ENCODE measurements around the gene SPPL3.
"Not testable (repeated sequence)": the region's sequence is repeated elsewhere in the genome, so short reads cannot be mapped to it uniquely, and the experiment has no call there.

The SPPL3 gene

GRCh38 chr12:120920178-120920577 lies 16.0 kb upstream of the SPPL3 start:
- DNase-seq (ENCODE audit: low read depth in 2 of 2), result no peak

- DNase-seq (ENCODE audit: low read depth in 2 of 2), result no peak
Measured at GRCh38 chr12:120917748-120918147, 13.6 kb upstream of the SPPL3 start.

DNA sequence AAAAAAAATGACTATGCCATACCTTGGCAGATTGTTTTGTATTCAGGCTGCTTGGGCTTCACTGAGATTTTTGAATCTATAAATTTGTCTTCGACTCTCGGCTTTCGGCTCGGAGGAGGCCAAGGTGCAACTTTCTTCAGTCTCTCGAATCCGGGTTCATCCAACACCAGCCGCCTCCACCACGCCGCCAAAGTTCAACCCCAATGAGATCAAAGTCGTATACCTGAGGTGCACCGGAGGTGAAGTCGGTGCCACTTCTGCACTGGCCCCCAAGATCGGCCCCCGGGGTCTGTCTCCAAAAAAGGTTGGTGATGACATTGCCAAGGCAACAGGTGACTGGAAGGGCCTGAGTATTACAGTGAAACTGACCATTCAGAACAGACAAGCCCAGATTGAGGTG lies 12.4 kb upstream of the SPPL3 start:
- no peak for DNase-seq (ENCODE audit: low read depth in 2 of 2)

DNA sequence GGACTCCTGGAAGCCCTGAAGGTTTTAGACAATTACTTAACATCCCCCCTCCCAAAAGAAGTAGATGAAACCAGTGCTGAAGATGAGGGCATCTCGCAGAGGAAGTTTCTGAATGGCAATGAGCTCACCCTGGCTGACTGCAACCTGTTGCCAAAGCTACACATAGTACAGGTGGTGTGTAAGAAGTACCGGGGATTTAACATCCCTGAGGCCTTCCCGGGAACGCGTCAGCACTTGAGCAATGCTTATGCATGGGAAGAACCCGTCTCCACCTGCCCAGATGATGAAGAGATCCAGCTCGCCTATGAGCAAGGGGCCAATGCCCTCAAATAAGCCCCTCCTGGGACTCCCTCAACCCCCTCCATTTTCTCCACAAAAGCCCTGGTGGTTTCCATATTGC lies 10.6 kb upstream of the SPPL3 start:
- no peak for DNase-seq (ENCODE audit: low read depth in 2 of 2)

- no peak for DNase-seq (ENCODE audit: low read depth in 2 of 2)
Measured at GRCh38 chr12:120909633-120910298, 5.6 kb upstream of the SPPL3 start.

GRCh38 chr12:120905856-120906384 lies 1.8 kb upstream of the SPPL3 start:
- no peak for DNase-seq (ENCODE audit: low read depth in 2 of 2)

- DNase-seq (ENCODE audit: low read depth in 2 of 2), result peak; percentile 45 to 53
Measured at GRCh38 chr12:120903412-120904196, 554 bp downstream of the SPPL3 start.

GRCh38 chr12:120902846-120903411 lies 1.2 kb downstream of the SPPL3 start:
- no peak for DNase-seq (ENCODE audit: low read depth in 2 of 2)

DNA sequence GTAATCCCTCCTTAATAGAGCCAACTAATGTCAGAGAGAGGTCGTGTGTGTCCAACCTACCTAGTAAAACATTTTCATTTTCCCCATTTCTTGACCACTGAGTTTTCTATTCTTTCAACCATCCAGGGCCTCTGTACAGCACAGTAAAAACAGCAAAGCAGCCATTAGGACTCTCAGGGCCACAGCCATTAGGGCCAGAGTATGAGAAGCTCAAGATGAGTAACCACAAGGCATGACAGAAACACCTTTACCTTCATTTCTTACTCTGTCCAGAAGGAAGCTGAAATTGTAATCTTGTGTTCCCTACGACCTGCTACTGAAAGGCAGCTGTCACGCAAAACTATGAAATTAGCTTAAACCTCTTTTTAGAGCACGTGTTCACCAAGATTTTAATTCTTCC lies 2.3 kb downstream of the SPPL3 start:
- no peak for DNase-seq (ENCODE audit: low read depth in 2 of 2)

GRCh38 chr12:120901101-120901500 lies 3.1 kb downstream of the SPPL3 start:
- not testable (repeated sequence) for DNase-seq (ENCODE audit: low read depth in 2 of 2)

- DNase-seq (ENCODE audit: low read depth in 2 of 2), result no peak
Measured at GRCh38 chr12:120895532-120895931, 8.6 kb downstream of the SPPL3 start.

GRCh38 chr12:120892265-120892664 lies 11.9 kb downstream of the SPPL3 start:
- no peak for DNase-seq (ENCODE audit: low read depth in 2 of 2)

- no peak for DNase-seq (ENCODE audit: low read depth in 2 of 2)
Measured at GRCh38 chr12:120890963-120891362, 13.2 kb downstream of the SPPL3 start.

GRCh38 chr12:120887253-120888043 lies 16.7 kb downstream of the SPPL3 start:
- peak; percentile 12 to 13 for DNase-seq (ENCODE audit: low read depth in 2 of 2)

DNA sequence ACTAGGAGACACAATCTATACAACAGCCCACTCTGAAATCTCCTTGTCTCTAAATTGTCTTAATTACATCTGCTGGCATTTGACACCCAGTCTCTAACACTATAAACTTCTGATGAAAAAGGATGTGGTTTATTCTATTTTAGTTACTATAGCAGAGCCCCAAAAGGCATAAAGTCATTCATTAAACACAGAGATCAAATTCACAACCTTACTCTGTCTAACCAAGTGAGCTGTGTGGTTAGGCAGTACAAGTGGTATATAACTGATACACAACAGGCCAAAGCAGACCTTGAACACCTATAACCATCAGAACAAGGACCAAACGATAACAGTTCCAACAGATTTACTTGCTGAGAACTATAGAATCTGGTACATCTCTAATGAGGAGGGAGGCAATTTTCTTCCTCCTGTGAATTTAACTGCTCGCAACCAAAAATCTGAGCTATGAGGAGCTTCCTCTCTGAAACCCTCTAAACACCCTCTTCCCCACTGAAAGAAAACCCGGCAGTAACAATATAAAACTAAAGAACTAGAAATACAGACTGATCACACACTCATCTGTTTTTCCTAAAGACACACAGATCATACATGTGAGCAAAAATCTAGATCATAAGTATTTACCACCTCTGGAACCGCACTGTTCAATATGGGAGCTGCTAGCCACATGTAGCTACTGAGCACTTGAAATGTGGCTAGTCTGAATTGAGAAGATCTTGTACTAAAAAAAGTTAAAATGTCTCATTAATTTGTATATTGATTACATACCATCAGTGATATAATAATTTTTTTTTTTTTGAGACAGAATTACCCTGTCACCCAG lies 17.7 kb downstream of the SPPL3 start:
- no peak for DNase-seq (ENCODE audit: low read depth in 2 of 2)

GRCh38 chr12:120885521-120885920 lies 18.6 kb downstream of the SPPL3 start:
- no peak for DNase-seq (ENCODE audit: low read depth in 2 of 2)

DNA sequence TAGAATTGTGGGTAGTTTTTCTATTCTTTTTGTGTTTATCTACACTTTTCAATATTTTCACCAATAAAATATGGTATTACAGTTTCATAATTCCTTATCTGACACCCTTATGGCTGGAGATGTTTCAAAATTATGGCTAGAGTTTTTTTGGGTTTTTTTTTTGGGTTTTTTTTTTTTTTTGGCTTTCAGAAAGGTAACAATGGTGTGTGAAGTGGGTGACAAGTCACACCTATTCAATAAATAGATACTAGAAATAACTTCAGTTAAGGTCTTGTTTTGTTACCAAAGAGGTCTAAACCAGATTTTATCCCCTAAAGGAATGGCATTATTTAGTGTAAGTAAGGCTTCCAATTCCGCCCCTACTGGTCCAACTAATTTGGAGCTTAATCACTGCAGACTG lies 19.5 kb downstream of the SPPL3 start:
- no peak for DNase-seq (ENCODE audit: low read depth in 2 of 2)

DNA sequence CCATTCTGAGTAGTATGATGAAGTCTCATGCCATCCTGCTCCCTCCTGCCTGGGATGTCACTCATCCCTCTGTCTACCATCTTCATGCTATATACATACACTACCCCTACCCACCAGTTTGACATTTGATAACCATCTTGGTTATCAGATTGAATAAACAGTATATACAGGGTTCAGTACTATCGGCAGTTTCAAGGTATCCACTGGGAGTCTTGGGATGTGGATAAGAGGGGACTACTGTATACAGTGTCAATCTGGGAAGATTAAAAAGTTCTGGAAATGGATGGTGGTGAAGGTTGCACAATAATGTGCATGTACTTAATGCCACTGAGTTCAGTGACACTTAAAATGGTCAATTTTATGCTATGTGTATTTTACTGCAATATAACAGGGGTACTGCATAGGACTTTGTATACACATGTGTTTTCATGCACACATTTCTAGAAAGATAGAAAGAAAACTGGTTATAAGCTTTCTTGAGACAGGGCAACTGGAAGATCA lies 22.1 kb downstream of the SPPL3 start:
- DNase-seq (ENCODE audit: low read depth in 2 of 2), result no peak

GRCh38 chr12:120879718-120880300 lies 24.3 kb downstream of the SPPL3 start:
- DNase-seq (ENCODE audit: low read depth in 2 of 2), result no peak

DNA sequence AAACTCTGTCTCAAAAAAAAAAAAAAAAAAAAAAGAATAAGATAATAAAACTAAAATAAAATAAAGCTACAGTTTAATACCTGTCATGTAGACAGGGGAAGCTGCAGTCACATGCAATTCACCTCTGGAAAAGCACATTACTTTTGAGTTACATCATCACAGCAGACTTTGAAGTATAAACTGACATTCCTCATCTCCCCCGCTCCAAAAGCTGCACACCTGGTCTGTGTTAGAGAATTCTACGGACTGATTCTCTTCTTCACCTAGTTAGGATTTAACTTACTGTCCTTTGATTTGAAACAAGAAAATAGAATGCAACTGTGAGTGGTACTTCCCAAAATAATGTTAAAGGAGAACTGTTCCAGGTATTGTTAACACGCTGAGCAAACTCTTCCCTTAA lies 25.1 kb downstream of the SPPL3 start:
- no peak for DNase-seq (ENCODE audit: low read depth in 2 of 2)

Measured in activated CD4-positive, alpha-beta T cell treated with anti-CD3 and anti-CD28 coated beads for 24 hours (primary cell).